ENCODE data around the gene SPAG7. TPM values are rescaled to one million over a fixed set of nuclear protein-coding genes. Genes with fewer than 3 reads are reported as not detected.

SPAG7 gene
- total RNA-seq, 1 experiment from 2014 or later = 49.9 TPM

DNA sequence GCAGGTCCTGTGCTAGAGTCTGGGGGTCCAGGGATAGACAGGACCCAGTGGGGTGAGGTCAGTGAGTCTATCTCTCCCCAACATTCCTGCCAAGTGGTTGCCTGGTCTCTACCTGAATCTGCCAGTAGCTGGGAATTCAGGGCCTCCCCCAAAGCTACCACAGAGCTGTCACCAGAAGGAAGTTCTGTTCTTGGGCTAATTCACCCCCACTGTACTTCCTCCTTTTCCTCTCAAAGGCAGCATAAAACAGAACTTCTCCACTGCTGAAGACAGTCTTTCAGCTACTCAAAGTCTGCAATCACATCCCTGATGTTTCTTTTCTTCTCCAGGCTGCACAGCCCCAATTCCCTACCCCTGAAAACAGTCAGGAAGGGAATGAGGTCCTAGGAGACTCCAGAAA lies 11.1 kb upstream of the SPAG7 start:
- no peak overlapping the region for H3K4me3 ChIP-seq (replicated peaks in 1 of 2; ENCODE audit: low read depth in 1 of 2, low read length in 2 of 2)
- TF ChIP-seq SP1 (IDR thresholded peaks at IDR 0.05; ENCODE audit: low read depth) (no peak), FOSL1 (IDR thresholded peaks at IDR 0.05; ENCODE audit: low read depth) (no peak), YY1 (IDR thresholded peaks at IDR 0.05; ENCODE audit: extremely low read depth, insufficient replicate concordance, low read depth, low read length) (no peak), POLR2AphosphoS5 (IDR thresholded peaks at IDR 0.05; ENCODE audit: low read depth, low read length) (no peak), ELF1 (IDR thresholded peaks at IDR 0.05; ENCODE audit: borderline replicate concordance, low read depth) (no peak), EZH2 (IDR thresholded peaks at IDR 0.05) (no peak), ZNF274 (IDR thresholded peaks at IDR 0.05; ENCODE audit: low read depth, low read length) (no peak), JUND (IDR thresholded peaks at IDR 0.05) (no peak), TCF7L2 (IDR thresholded peaks at IDR 0.05; ENCODE audit: borderline replicate concordance, extremely low read depth, insufficient read depth, insufficient read length) (no peak), SRF (IDR thresholded peaks at IDR 0.05; ENCODE audit: low read depth) (no peak), EZH2phosphoT487 (IDR thresholded peaks at IDR 0.05; ENCODE audit: borderline replicate concordance) (no peak)
- TF ChIP-seq, protein P1, sequence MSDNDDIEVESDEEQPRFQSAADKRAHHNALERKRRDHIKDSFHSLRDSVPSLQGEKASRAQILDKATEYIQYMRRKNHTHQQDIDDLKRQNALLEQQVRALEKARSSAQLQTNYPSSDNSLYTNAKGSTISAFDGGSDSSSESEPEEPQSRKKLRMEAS (IDR thresholded peaks at IDR 0.05) = no peak
- TF ChIP-seq, protein P2, sequence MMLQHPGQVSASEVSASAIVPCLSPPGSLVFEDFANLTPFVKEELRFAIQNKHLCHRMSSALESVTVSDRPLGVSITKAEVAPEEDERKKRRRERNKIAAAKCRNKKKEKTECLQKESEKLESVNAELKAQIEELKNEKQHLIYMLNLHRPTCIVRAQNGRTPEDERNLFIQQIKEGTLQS (IDR thresholded peaks at IDR 0.05) = no peak
- TF ChIP-seq, protein P3, sequence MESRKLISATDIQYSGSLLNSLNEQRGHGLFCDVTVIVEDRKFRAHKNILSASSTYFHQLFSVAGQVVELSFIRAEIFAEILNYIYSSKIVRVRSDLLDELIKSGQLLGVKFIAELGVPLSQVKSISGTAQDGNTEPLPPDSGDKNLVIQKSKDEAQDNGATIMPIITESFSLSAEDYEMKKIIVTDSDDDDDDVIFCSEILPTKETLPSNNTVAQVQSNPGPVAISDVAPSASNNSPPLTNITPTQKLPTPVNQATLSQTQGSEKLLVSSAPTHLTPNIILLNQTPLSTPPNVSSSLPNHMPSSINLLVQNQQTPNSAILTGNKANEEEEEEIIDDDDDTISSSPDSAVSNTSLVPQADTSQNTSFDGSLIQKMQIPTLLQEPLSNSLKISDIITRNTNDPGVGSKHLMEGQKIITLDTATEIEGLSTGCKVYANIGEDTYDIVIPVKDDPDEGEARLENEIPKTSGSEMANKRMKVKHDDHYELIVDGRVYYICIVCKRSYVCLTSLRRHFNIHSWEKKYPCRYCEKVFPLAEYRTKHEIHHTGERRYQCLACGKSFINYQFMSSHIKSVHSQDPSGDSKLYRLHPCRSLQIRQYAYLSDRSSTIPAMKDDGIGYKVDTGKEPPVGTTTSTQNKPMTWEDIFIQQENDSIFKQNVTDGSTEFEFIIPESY (IDR thresholded peaks at IDR 0.05; ENCODE audit: extremely low read depth, insufficient replicate concordance, low read length) = no peak
- no TSS peak for BruUV-seq (replicated peaks)
- H3K36me3 ChIP-seq (ENCODE audit: control insufficient read depth in 1 of 2, insufficient read depth in 2 of 2, low read length in 2 of 2) = peaks cover 10 to 32% of the 10 kb centered on the region in 2 experiments; a peak in 2 of 4 replicates
- no peaks in the 10 kb centered on the region for H3K9me2 ChIP-seq (ENCODE audit: insufficient read depth)
- no peak overlapping the region for H3K9ac ChIP-seq (ENCODE audit: low read length)
- intact Hi-C loops (cut with micrococcal nuclease) = no loop called here
- CTCF ChIA-PET = interaction anchor here (0.6 kb wide), 1 partner anchor 1133 kb away, joined by 3 read pairs; the partner anchor contains the start of gene NCBP3
- RAD21 ChIA-PET (ENCODE audit: low non-redundant PET in 1 of 2, low total read pairs in 2 of 2, uncharacterized antibody in 2 of 2, unreplicated experiment in 2 of 2) = interaction anchor here in 1 of 2 experiments (0.7 kb wide), 1 partner anchor 84 kb away, joined by 3 read pairs; no protein-coding TSS in a partner anchor
- DNase-seq (ENCODE audit: low read depth, low spot score) (no peak), ATAC-seq (no peak)
- H3K4me2 ChIP-seq (ENCODE audit: low read length) = no peak overlapping the region
- no peaks in the 10 kb centered on the region for H3K27me3 ChIP-seq (ENCODE audit: insufficient read depth, low read length)
- H3K27ac ChIP-seq (ENCODE audit: low read depth, low read length) = no peak overlapping the region
- H3K9me3 ChIP-seq (ENCODE audit: control insufficient read depth in 1 of 2, insufficient read depth in 1 of 2, low read depth in 1 of 2, low read length in 2 of 2) = no peaks in the 10 kb centered on the region
- no peaks in the 10 kb centered on the region for H3K79me2 ChIP-seq (ENCODE audit: insufficient read depth, low read length)
- no peak overlapping the region for H2AFZ ChIP-seq (ENCODE audit: low read depth, low read length, poor library complexity, severe bottlenecking)
- H3K4me1 ChIP-seq (ENCODE audit: control insufficient read depth in 1 of 2, insufficient read depth in 2 of 2, low read length in 2 of 2) = 0 out of 4 replicates have a peak, but pooled peaks cover 0 to 2% of the 10 kb centered on the region in 2 experiments
- H4K20me1 ChIP-seq (ENCODE audit: insufficient read depth) = no peaks in the 10 kb centered on the region
- POLR2A ChIA-PET = no interaction called here

All from HCT116 (cell line).